HG03045 (cell line): Measurements from ENCODE around the gene SLC29A3.

Experiments used
- ATAC-seq: cut with Tn5 transposase; IDR thresholded peaks from one replicate; pipeline ENCODE4 v1.9.1; 2021; ENCODE audit warnings: mild to moderate bottlenecking, moderate library complexity; ENCODE audit not compliant: unreplicated experiment

The SLC29A3 gene

DNA sequence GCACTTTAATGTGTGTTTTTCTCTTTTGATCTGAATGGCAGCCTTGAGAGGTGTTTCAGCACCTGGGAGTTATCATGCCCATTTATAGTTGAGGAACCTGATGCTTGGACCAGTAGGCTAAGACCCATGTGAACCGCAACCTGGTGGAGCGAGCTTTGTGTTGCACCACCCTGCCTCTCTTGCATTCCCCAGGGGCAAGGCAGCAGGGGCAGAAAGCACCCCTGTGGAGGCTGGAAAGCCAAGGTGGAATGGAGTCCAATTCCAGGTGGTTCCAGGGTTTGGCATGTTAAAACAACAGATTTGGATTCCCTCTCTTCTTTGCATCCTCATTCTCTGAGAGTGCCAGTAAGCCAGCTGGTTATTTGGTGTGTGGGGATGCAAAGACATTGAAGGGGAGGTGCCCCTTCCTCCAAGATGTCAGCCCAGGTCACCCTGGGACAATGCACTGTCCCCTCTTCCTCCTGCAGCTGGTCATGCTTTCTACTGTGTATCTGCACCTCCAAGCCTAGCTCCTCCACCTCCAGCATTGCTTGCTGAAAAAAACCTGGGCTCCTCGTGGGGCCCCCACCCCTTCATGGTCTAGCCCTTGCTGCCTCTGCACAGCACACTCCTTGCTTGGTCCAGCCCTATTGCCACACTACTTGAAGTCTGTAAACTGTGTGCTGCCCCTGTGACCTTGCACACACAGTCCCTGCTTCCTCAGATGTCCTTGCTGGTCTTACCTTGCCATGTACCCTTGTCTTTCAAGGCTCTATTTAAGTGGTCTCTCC, 72.0 kb downstream of the SLC29A3 start:
- ATAC-seq, result no peak

DNA sequence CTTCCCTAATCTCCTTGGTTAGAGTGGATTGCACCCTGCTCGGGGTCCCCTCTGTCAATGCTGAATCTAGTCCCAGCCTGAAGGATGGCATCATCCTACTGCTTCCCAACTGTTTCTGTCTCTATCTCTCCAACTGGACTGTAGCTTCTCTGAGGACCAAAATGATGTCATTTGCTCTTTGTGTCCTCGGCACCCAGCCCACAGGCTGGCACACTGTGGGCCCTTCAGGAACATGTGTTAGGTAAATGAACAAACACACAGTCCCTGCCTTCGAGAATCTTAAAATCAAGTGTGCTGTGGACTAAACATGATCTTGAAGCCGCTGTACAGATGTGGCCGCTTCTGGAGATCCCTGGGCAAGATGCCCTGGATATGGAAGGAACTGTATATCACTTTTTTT, 72.6 kb downstream of the SLC29A3 start:
- ATAC-seq, result no peak

GRCh38 chr10:71392292-71392691, 73.2 kb downstream of the SLC29A3 start:
- ATAC-seq, result no peak

GRCh38 chr10:71392791-71393781, 74.0 kb downstream of the SLC29A3 start:
- ATAC-seq, result no peak

DNA sequence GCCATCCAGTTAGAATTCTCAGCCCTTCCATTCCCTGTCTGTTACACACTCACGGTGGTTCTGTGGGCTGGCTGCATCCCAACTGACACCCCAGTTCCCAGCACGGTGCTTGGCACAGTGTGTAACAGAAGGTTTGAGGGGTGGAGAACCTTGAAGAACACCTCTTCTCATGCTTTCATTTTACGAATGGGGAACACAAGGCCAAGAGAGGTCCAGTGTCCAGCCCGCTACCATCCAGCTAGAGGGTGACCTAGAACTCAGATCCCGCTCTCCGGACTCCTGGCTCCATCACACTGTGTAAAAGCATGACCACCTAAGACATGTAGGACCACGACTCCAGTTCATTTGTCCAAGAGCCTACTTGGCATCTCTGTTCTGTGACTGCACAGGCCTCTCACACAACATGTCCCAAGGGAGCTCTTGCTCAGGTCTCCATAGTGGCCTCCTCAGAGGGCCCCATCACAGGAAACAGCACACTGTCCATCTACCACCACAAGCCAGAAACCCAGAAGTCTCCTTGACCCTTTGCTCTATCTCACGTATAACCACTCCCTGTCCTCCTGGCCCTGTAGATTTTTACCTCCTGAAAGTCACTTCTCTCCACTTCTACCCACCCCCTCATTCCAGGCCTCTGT, 74.9 kb downstream of the SLC29A3 start:
- ATAC-seq, result no peak

GRCh38 chr10:71394926-71395562, 76.0 kb downstream of the SLC29A3 start:
- ATAC-seq, result no peak

- no peak for ATAC-seq
These were observed 76.6 kb downstream of the SLC29A3 start for GRCh38 chr10:71395621-71396020.

DNA sequence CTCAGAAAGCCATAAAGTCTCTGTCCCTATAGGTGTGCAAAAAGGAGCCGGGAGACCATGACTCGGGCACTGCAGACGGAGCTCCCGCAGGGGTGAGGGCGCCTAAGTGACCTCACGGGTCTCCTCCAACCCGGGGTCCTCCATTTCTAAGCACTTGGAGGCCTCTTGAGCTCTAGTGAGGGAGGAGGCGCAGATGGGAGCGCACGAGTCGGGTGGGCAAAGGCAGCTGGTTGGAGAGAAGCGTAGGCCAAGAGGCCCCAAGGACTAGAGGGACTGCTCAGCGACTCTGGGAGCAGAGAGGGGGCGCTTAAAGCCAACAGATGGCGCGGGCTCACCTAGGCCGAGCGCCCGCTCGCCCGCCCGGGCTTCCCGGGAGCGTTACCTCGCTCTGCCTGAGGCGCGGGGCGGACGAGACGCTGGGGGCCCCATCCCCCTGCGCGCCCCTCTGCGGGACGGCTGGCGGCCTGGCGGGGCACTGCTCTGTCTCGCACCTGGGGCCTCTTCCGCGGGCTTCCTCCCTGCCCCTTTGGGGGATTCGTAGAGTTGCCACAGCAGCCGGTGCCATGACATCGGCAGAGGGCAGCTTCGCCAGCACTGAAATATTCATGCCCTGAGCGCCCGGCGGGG, 77.1 kb downstream of the SLC29A3 start:
- ATAC-seq, result no peak

DNA sequence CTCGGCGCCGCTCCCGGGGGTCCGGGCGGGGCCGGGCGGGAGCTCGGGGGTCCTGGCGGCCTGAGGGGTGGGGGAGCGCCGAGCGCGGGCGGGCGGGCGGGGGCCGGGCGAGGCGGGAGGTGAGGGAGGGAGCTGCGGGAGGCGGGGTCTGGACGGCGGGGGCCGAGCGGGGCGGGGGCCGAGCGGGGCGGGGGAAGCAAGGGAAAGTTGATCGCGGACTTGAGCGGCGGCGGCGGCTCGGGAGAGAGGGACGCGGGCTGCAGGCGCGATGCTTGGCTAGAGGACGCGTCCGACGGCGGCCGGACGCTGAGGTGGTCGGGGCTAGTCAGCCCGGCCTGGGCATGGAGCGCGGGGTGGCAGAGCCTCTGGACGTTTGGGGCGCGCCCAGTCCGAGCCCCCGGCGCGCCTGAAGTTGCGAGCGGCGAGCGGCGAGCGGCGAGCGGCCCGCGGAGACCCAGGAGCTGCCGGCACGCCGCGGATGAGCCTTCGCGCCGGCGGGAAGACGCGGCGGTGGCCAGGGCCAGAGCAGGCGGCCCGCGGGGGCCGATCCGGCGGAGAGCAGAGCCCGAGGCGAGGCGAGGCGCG, 77.7 kb downstream of the SLC29A3 start, which contains the start of gene CDH23:
Gene CDH23, plus strand, starts transcription at position 210 of the 585 bp plus-strand sequence. CDS start 42,912 bp downstream, outside the sequence.
- no peak for ATAC-seq

GRCh38 chr10:71397296-71398212, 78.5 kb downstream of the SLC29A3 start:
- no peak for ATAC-seq

GRCh38 chr10:71398976-71399375, 79.9 kb downstream of the SLC29A3 start:
- ATAC-seq, result no peak

DNA sequence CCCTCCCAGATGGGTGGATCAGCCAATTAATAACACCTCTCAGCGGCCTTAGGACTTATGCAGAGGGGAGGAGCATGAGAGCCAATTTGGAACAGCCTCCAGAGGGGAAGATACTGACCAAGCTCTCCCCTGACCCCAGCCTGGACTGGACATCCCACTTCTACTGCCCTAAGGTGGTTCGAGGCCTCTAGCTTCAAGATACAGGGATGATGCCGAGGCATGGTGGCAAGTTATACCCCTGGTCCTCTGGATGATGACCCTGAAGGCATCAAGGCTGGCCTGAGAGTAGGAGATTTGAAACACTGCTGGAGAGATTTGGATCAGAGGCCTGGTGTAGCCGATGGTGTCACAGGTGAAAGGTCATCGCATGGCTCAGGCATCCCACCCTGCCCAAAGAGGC, 80.9 kb downstream of the SLC29A3 start:
- no peak for ATAC-seq

DNA sequence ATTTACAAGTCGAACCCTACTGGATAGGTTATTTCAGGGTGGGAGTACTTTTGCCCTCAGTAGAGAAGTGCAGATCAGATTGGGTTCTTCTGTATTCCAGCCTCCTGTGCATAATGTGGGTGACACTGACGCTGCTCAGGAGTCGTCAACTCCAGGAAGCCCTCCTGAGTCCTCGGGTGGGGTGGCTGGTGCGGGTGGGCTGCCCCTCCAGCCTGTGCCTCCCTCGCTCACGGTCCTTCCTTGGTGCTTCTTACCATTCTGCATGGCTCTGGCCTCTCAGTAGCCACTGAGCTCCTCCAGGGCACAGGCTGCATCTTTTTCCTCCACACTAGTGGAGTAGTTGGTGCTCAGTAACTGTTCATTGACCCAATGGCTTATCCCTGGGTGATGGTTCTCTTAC, 82.0 kb downstream of the SLC29A3 start:
- ATAC-seq, result no peak

- ATAC-seq, result no peak
These were observed 82.9 kb downstream of the SLC29A3 start for GRCh38 chr10:71402005-71402404.

DNA sequence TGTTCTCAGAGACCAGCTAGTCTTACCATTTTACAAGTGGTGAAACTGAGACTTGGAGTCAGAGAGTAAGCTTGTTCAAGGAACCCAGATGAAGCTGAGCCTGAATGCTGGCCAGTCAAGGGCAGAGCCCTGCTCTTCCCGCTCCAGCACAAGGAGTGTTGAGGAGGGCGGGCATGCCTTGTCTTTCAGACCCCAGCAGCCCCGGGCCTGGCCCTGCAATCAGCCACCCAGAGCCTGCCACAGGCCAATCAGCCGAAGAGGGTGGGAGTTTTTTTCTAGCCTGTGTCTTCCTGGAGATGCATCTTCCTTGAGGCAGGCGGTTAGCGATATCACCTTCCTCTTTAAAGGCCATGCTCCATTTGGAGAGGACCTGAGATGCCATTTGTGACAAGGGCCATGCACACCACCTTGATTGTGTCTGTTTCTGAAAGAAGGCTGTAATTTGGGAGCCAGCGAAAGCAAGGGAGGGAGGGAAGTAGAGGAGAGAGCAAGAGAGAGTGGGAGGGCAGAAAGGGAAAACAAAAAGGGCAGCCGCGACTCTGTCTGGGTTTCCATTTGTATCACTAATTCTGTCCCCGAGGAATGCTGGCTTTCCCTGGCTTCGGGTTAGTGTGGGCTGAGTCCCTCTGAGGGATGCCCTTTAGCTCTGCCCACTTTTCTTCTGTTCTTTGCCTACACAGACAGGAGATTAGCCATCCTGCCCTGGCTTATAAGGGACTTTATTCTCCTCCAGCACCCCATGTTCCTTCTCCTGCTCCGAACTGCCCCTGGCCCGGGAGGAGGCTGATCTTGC, 85.6 kb downstream of the SLC29A3 start:
- ATAC-seq, result no peak

DNA sequence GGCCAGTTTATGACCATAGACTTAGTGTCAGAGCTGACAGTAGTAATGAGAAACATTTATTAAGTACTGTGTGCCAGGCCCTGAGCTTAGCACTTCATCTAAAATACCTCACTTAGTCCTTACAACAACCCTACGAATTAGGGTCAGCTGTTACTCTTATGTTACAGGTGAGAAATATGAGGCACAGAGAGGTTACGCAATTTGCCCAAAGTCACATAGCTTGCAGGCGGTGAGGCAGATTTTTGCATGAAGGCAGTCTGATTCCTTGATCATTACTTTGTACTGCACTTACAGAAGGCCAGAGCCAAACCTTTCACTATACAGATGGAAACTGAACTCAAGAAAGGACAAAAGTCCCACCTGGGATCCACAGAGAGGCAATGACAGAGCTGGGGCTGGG, 87.8 kb downstream of the SLC29A3 start:
- ATAC-seq, result no peak

DNA sequence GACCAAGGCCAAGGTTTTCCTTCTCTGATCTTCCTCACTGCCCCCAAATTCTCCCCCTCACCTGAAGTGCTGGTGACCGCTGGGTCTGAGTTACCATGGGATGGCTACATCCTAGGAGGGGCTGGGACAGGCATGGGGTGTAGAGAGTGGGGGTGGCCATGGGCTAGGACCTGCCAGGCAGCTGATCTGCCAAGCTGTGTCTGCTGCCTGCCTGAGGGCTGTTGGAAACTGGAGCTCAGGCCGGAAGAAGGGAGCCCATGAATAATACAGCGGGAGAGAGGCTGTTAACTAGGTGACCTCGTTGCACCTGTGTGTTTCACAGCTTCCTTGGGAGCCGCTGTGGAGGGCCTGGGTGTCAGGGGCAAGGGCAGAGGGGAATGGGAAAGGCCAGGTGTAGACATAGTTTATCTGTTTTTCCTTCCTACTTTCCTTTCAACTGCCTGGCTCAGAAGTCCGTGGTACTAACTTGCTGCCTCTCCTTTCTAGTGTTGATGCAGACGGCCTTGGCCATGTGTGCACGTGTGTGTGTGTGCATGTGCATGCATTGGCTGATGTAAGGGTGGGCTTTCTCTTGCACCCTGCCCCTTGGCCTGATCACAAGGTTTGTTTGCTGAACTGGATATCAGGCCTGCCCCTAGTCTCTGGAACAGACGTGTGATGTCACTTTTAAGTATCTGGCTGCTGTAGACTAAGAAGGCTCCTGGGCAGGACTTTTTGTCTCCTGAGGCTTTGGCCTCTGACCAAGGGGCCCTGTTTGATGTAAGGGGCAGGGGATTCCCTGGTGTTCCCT, 89.6 kb downstream of the SLC29A3 start:
- no peak for ATAC-seq
